ENCODE data around the gene NPBWR2. TPM values are rescaled to one million over a fixed set of nuclear protein-coding genes. Genes with fewer than 3 reads are reported as not detected.

The NPBWR2 gene
- total RNA-seq, 1 donor from 2014 or later, result not detected

DNA sequence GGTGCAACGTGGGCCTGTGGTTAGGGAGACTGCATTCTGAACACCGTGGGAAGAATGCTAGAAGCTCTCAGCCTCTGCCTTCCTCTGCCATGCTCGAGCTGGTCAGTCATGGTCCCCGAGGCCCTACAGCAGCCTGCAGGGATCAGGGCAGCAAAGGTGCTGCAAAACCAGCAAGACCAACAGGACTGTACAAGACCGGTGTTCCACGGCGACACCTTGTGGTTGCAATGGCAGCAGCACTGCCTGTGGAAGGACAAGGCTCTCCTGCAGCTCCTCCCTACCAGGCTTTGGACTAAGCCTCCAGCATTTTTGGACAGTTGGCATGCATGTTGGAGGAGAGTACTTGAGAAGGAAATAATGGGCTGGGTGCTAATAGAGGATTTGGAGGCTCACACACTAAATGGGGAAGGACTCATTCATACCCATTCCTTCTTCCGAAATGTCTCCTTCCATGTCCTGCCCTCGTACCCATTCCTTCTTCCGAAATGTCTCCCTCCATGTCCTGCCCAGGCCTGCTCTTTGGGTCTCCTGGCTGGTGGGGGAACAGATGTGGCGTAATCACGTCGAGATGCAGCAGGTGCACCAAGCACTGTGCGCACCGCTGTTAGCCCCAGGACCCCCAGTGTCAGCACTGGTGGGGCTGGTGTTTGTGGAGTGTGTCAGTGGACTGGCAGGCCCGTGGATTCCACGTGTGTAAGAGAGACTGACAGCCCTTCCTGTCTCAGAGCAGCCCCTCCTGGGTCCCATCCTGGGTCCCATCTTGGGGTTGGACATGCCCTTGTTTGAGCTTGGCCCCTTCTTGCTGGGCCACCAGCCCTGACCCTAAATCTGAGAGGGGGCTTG is 38.3 kb upstream of the NPBWR2 start:
- no peak overlapping the region for H3K27ac Mint-ChIP-seq

DNA sequence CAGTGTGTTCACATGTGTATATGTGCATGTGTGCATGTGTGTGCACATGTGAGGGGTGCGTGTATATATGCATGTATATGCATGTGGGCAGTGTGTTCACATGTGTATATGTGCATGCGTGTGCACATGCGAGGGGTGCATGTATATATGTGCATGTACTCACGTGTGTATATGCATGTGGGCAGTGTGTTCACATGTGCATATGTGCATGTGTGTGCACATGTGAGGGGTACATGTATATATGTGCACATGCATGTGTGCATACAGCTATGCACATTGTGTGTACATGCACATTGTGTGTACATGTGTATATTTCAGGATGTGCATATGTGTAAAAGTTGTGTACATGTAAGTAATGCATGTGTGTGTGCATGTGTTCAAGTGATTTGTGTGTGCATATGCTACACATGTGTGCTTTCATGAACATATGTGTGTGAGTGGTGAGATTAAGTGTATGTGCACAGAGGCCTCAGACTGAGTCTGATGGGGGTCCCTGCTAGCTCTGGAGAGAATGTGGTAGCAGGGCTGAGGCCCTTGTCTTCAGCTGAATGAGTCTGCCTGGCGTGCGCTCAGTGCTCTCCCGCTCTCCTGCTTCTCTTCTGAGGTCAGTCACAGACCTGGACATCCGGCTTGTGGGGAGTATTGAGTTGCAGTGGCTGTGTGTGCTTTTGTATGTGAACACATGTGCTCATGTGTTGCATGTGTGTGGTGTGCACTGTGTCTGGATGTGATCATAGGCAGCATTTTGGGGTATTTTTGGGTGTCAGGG is 37.0 kb upstream of the NPBWR2 start:
- no peaks in the 10 kb centered on the region for H3K36me3 Mint-ChIP-seq (ENCODE audit: insufficient read depth)
- H3K27me3 Mint-ChIP-seq, result no peaks in the 10 kb centered on the region
- H3K4me1 Mint-ChIP-seq (ENCODE audit: low read depth), result peaks cover 11% of the 10 kb centered on the region
- TF ChIP-seq, protein P1, sequence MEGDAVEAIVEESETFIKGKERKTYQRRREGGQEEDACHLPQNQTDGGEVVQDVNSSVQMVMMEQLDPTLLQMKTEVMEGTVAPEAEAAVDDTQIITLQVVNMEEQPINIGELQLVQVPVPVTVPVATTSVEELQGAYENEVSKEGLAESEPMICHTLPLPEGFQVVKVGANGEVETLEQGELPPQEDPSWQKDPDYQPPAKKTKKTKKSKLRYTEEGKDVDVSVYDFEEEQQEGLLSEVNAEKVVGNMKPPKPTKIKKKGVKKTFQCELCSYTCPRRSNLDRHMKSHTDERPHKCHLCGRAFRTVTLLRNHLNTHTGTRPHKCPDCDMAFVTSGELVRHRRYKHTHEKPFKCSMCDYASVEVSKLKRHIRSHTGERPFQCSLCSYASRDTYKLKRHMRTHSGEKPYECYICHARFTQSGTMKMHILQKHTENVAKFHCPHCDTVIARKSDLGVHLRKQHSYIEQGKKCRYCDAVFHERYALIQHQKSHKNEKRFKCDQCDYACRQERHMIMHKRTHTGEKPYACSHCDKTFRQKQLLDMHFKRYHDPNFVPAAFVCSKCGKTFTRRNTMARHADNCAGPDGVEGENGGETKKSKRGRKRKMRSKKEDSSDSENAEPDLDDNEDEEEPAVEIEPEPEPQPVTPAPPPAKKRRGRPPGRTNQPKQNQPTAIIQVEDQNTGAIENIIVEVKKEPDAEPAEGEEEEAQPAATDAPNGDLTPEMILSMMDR (IDR thresholded peaks at IDR 0.05; ENCODE audit: unreplicated experiment), result no peak
- H3K4me3 Mint-ChIP-seq (ENCODE audit: low read depth), result no peak overlapping the region
- no peak for DNase-seq (ENCODE audit: low spot score, unreplicated experiment)
- H3K27ac Mint-ChIP-seq, result no peak overlapping the region
- peaks cover 6% of the 10 kb centered on the region for H3K9me3 Mint-ChIP-seq (ENCODE audit: low read depth)

More for the DNA sequence above, 38.3 kb upstream of the NPBWR2 start:
- Mint-ChIP-seq H3K4me3 (ENCODE audit: low read depth) (no peak overlapping the region), H3K9me3 (ENCODE audit: low read depth) (peaks cover 6% of the 10 kb centered on the region), H3K27me3 (no peaks in the 10 kb centered on the region), H3K4me1 (ENCODE audit: low read depth) (peaks cover 3% of the 10 kb centered on the region), H3K36me3 (ENCODE audit: insufficient read depth) (no peaks in the 10 kb centered on the region)
- TF ChIP-seq, protein P1 (IDR thresholded peaks at IDR 0.05; ENCODE audit: unreplicated experiment), result no peak
- DNase-seq (ENCODE audit: low spot score, unreplicated experiment), result no peak

DNA sequence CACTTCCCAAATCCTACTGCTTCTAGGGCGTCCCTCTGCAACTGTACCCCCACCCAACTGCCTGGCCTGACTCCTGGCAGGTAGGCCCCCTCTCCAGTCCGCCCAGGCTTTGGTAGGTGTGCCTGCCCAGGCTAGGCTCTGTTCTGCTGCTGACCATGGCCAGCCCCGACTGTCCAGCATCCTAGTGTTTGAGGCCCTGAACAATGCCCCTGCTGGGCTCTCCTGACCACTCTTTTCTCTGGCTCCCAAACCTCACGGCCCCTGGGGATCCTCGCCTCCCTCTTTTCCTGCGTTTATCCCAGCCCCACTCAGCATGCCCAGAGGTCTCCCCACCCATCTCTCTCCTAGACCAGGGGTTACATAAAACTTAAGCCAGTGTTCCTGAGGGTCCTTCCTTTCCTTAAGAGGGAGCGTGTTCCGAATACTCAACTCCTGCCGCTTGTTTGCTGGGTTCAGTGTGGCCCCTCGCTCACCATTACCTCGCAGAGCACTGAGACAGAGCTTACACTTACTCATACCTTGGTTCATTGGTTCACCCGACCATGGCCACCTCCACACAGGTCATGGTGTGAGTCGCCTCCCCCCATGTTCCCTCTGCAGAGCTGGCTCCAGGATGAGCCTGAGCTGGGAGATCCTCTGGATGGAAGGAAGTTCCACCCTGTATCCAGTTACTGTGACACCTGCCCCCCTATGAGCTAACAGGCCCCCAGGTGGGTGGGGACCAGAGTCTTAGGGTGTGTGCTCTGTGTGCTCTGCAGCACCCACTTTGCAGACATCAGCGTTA is 35.8 kb upstream of the NPBWR2 start:
- no peaks in the 10 kb centered on the region for H3K27me3 Mint-ChIP-seq
- DNase-seq (ENCODE audit: low spot score, unreplicated experiment), result no peak
- H3K4me3 Mint-ChIP-seq (ENCODE audit: low read depth), result no peak overlapping the region
- H3K27ac Mint-ChIP-seq, result no peak overlapping the region
- TF ChIP-seq, protein P1 (IDR thresholded peaks at IDR 0.05; ENCODE audit: unreplicated experiment), result no peak
- H3K36me3 Mint-ChIP-seq (ENCODE audit: insufficient read depth), result no peaks in the 10 kb centered on the region
- H3K9me3 Mint-ChIP-seq (ENCODE audit: low read depth), result peaks cover 6% of the 10 kb centered on the region
- H3K4me1 Mint-ChIP-seq (ENCODE audit: low read depth), result peaks cover 11% of the 10 kb centered on the region

DNA sequence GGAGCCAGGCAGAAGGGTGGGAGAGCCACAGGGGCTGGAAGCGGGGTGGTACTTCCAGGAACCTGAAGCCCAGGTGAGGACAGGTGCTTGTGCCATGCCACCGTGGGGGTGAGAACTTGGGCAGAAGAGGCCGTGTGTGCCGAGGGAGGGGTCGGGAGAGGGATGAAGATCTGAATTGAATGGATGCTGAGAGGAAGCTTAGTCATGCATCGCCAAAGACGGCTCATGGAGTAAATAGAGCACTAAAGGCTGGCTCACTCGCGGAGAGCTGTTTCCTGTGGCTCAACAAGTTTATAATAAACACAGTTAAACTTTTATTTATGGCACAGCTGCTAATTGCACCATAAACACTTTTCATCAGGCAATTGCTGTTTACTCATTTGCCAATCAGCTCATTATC is 35.2 kb upstream of the NPBWR2 start:
- TF ChIP-seq, protein P1 (IDR thresholded peaks at IDR 0.05; ENCODE audit: unreplicated experiment), result no peak
- Mint-ChIP-seq H3K4me3 (ENCODE audit: low read depth) (no peak overlapping the region), H3K36me3 (ENCODE audit: insufficient read depth) (no peaks in the 10 kb centered on the region), H3K9me3 (ENCODE audit: low read depth) (peaks cover 6% of the 10 kb centered on the region), H3K27me3 (no peaks in the 10 kb centered on the region), H3K27ac (no peak overlapping the region), H3K4me1 (ENCODE audit: low read depth) (peaks cover 11% of the 10 kb centered on the region)
- no peak for DNase-seq (ENCODE audit: low spot score, unreplicated experiment)

DNA sequence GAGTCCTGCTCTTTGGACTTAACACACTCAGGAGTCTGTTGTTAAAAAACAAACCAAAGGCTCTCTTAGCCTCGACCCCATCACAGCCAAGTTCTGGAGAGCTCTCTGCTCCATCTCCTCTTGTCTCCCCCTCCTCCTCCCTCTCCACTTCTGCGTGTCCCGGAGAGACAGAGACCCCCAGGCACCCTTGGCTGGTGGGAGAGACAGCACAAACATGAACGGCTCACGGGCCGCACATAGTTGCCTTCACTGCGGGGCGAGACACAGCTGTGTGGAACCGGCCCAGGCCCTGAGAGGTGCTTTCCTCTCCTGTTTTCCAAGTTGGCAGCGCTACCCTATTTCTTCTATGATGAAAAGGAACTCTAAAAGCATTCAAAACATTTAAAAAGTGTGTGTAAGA is 33.6 kb upstream of the NPBWR2 start:
- H3K9me3 Mint-ChIP-seq (ENCODE audit: low read depth), result peaks cover 6% of the 10 kb centered on the region
- no peak overlapping the region for H3K4me3 Mint-ChIP-seq (ENCODE audit: low read depth)
- peaks cover 3% of the 10 kb centered on the region for H3K27me3 Mint-ChIP-seq
- TF ChIP-seq, protein P1 (IDR thresholded peaks at IDR 0.05; ENCODE audit: unreplicated experiment), result no peak
- no peak overlapping the region for H3K27ac Mint-ChIP-seq
- no peaks in the 10 kb centered on the region for H3K36me3 Mint-ChIP-seq (ENCODE audit: insufficient read depth)
- no peak for DNase-seq (ENCODE audit: low spot score, unreplicated experiment)
- H3K4me1 Mint-ChIP-seq (ENCODE audit: low read depth), result peaks cover 11% of the 10 kb centered on the region

All from progenitor cell of endocrine pancreas (in vitro differentiated cells).